HG03196 (cell line): ENCODE measurements around the gene ZNF497.

ENCODE experiments used
- ATAC-seq: cut with Tn5 transposase; IDR thresholded peaks from one replicate; pipeline ENCODE4 v1.9.1; 2021; ENCODE audit not compliant: unreplicated experiment

The ZNF497 gene

DNA sequence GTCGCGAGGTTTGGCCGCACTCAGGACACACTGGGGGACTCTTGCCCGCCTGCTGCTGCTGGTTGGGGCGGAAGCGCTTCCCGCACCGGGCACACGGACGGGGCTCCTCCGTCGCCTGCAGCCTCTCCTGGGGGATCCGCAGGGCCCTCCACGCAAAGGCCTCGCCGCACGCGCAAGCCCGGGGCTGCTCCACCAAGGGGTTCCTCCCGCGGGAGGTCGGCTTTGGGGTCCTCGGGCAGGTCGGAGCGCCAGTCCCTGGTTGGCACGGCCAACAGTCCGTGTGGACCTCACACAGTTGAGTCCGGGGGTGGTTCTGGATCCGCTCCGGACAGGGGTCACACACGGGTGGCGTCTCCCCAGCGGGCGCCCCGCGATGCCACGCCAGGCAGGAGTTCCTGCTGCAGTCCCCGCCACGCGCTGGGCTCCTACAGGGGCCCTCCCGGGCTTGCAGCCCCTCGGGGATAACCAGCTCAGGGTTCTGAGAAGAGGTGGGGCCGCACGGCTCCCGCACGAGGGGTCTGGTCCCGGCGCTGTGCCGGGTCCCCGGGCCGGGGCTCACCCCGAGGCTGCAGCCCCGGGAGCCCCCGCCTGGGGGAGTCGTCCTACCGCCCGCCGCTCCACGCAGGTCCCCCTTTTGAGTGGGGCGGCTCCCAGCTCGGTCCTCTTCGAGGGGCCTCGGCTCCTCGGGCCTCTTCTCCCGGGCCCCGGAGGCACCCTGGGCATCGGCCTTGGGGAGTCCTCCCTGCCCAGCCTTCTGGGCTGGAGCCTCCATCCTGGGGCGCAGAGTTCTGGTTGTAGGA is 6.2 kb upstream of the ZNF497 start:
- ATAC-seq, result no peak

GRCh38 chr19:58367698-58368454 is 5.3 kb upstream of the ZNF497 start:
- ATAC-seq, result no peak

GRCh38 chr19:58366585-58367430 is 4.3 kb upstream of the ZNF497 start:
- ATAC-seq, result no peak

DNA sequence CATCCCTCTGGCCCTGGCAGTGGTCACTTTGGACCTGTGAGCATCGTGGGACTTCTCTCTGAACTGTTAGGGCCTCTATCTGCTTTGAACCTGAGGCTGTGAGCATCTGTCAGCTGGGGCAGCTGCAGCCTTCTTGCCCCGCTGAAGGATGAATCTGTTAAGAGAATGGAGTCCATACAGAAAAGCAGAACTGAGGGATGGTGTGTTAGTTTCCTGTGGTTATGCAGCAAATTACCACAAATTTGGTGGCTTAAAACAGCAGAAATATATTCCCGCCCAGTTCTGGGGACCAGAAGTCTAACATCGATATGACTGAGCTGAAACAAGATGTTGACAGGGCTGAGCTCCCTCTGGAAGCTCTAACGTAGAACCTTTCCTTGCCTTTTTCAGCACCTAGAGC is 1.6 kb upstream of the ZNF497 start:
- no peak for ATAC-seq

- peak; percentile 18 for ATAC-seq
Observed at GRCh38 chr19:58361900-58362271, 665 bp downstream of the ZNF497 start.

DNA sequence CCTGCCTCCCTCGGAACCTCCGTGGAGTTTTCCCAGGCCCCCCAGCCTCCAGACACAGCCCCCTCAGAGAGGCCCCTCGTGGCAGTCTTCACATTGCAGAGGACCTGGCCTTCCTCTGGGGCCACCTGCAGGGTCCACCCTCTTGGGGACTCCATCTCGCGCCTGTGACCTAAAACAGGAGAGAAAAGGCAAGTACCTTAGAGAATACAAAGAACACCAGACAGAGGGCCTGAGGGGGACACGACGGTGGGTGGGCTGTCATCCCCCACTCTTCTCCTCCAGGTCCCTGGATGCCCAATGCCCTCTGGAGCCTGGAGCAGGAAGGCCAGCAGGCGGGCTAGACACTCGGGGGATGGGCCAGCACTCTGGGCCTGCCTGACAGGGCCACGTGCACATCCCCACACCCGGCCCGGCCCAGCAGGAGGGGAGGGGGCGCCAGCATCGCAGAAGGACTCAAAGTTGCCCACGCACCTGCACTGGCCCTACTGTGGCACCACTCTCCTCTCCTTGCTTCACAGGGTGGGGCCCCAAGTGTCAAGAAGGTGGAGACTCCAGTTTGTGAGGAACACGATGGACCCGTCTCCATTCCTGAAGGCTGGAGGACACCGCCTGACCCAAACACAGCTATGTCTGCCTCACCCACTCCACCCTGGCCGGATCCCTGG is 4.9 kb downstream of the ZNF497 start:
- ATAC-seq, result no peak

DNA sequence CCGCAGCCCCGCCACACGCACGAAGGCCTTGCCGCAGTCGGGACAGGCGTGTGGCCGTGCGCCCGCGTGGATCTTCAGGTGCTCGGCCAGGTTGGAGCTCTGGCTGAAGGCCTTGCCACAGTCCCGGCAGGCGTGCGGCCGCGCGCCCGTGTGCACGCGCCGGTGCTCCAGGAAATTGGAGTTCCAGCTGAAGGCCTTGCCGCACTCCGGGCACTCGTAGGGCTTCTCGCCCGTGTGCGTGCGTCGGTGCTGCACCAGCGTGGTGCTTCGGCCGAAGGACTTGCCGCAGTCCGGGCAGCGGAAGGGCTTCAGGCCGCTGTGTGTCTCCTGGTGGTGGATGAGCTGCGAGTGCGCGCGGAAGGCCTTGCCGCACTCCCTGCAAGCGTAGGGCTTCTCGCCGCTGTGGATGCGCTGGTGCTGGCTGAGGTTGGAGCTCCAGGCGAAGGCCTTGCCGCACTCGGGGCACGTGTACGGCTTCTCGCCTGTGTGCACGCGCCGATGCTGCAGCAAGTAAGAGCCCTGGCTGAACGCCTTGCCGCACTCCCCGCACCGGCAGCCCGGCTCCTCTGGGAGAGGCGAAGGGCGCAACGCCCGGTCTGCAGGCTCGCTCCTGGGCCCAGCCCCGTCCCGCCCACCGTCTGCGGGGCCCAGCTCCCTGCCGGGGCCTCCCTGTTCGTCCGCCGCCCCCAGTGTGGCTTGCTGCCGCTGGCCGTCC is 5.6 kb downstream of the ZNF497 start:
- ATAC-seq, result no peak

DNA sequence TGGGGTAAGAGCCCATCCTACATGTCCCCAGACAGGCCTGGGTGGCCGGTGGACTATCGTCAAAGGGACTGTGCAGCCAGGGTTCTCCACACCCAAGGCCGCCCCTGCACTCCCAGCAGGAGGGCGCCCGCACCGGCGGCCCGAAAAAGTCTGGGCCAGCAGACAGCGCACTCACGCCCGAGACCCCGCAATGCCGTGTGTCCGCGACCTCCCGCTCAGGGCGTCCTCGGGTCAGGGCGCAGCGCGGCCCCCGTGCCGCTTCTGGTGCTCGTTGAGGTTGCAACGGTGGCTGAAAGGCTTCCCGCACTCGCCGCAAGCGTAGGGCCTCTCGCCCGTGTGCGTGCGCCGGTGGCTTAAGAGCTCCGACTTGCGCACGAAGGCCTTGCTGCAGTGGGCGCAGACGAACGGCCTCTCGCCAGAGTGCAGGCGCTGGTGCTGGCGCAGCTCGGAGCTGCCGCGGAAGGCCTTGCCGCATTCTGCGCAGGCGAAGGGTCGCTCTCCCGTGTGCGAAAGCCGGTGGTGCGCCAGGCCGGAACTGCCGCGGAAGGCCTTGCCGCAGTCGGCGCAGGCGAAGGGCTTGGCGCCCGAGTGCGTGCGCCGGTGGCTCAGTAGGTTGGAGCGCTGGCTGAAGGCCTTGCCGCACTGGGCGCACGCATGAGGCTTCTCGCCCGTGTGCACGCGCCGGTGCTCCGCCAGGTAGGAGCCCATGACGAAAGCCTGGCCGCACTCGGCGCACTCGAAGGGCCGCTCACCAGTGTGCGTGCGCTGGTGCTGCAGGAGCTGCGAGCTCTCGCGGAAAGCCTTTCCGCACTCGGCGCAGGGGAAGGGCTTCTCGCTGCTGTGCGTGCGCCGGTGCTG is 6.4 kb downstream of the ZNF497 start:
- no peak for ATAC-seq

DNA sequence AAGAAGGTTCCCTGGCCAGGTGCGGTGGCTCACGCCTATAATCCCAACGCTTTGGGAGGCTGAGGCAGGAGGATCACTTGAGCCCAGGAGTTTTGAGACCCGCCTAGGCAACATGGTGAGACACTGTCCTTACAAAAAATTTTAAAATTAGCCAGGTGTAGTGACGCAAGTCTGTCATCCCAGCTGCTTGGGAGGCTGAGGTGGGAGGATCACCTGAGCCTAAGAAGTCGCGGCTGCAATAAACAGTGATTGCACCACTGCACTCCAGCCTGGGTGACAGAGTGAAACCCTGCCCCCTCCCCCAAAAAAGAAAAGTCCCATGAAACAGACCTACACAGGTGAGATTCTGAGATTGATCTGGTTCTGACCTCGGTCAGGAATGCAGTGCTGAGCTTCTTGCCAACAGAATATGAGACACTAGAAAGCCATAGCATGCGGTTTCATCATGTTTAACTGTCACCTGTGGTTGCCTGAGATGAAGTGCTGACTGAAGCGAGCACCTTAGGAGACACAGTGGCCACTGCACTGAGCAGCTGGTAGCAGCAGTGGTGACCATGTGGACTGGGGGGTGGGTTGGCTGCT is 7.2 kb downstream of the ZNF497 start:
- no peak for ATAC-seq

DNA sequence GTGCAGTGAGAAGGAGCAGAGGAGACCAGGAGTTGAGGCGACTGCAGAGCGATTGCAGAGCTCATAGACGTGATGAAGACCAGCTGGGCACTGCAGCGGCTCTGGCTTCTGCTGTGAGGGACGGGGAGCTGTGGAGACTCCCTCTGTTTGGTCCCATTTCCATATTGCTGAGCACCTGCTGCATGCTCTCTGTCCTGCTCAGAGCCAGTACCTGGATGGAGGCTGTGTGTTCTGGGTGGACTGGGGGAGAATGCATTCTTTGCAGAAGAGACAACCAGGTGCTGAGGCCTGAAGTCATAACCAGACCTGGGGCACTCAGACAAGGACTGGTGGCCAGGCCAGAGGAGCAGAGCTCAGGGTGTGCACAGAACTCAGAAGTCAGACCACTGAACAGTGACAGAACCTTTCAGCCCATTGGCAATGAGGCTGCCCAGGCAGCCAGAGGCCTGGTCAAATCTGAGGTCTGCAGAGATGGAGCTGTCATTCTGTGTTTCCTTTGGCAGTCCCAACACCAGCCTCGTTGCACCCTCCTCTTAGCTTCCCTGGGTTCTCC is 8.0 kb downstream of the ZNF497 start:
- ATAC-seq, result no peak

- ATAC-seq, result no peak
Observed at GRCh38 chr19:58353717-58354477, 8.7 kb downstream of the ZNF497 start.

GRCh38 chr19:58352760-58353671 is 9.5 kb downstream of the ZNF497 start, which contains the start of gene A1BG:
Gene A1BG (minus strand): TSS chr19:58353492. CDS start chr19:58353437, 55 bp downstream.
- ATAC-seq, result no peak

DNA sequence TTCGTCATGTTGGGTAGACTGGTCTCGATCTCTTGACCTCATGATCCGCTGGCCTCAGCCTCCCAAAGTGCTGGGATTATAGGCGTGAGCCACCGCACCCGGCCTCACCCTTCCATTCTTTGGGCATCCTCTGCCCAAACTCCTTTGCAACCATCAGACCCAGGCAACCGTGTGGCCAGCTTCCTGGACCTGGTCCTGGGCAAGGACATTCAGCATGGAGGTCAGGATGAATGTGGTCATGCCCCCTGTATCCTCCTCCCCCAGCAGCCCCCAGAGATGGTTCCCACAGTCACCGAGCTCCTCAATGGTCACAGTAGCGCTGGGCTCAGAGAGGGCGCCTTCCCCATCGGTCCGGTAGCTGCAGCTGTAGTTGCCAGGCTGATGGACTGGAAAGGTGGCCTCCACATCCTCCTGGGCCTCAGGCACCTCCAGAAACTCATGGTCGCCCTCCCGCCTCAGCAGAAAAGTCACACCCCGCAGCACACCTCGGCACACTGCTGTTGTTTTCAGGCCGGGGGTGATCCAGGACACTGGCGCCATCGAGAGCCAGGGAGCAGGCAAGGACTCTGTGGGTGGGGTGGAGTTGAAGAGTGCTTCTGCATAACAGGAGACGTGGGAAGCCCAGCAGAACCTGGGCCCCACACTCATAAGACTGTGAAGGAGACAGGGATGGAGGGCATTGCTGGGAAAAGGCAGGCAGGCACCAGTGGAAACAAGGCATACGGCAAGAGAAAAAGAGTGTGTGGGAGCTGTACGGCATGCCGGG is 10.4 kb downstream of the ZNF497 start:
- ATAC-seq, result no peak

- ATAC-seq, result no peak
Observed at GRCh38 chr19:58351558-58351878, 11.0 kb downstream of the ZNF497 start.

- no peak for ATAC-seq
Observed at GRCh38 chr19:58350871-58351557, 11.5 kb downstream of the ZNF497 start.
